Left lung (tissue), 10 donors: Measurements from ENCODE around the gene TBC1D14. TPM values are rescaled to one million over a fixed set of nuclear protein-coding genes. Genes with fewer than 3 reads are reported as not detected.

Experiments
- ATAC-seq: fragments of 200-7000 bp; cut with Tn5 transposase; one replicate; pipeline ENCODE4 v1.9.1; 2020; ENCODE audit warnings: moderate library complexity
- DNase-seq, 4 donors: peaks; one replicate each; pipeline ENCODE4 v3.0.0-alpha.2; 2013 to 2020
- H3K27ac ChIP-seq, 2 donors: fragments of 200-600 bp; sonication (generic) in 1 of 2; one replicate each; pipeline versions ENCODE4 v1.5.0 to v1.8.0; 2020 to 2021
- H3K27me3 ChIP-seq, 2 donors: fragments of 200-600 bp; sonication (generic) in 1 of 2; one replicate each; pipeline versions ENCODE4 v1.5.0 to v1.8.0; 2020 to 2021
- H3K36me3 ChIP-seq, 2 donors: fragments of 200-600 bp; sonication (generic) in 1 of 2; one replicate each; pipeline versions ENCODE4 v1.5.0 to v1.8.0; 2020 to 2021
- H3K4me1 ChIP-seq, 2 donors: fragments of 200-600 bp; one replicate each; pipeline ENCODE4 v1.8.0; 2021
- H3K4me3 ChIP-seq, 2 donors: fragments of 200-600 bp; sonication (generic) in 1 of 2; one replicate each; pipeline versions ENCODE4 v1.5.0 to v1.8.0; 2020 to 2021; ENCODE audit warnings: mild to moderate bottlenecking in 1 of 2
- H3K9me3 ChIP-seq, 2 donors: fragments of 200-600 bp; sonication (generic) in 1 of 2; one replicate each; pipeline versions ENCODE4 v1.5.0 to v1.8.0; 2020 to 2021
- intact Hi-C, 2 donors: fragments of 100-400 bp; cut with DNase I; formaldehyde crosslinking; loops; one replicate each; pipeline versions ENCODE4 v1.11.2 to v1.14.2; 2022
- polyA plus RNA-seq, 6 donors: library from polyadenylated mRNA; unstranded; fragments of 120-200 nt; gene quantifications; one replicate each; pipeline ENCODE4 v1.2.1, GENCODE V29; 2013; ENCODE audit not compliant: insufficient read length in 6 of 6
- total RNA-seq, 2 donors: library from RNA; stranded (reverse); fragmentation: NEBNext Ultra II Directional; extraction: Animal tissue kit (Norgen Biotek cat#: 25700); gene quantifications; one replicate each; pipeline ENCODE4 v1.2.1, GENCODE V29; 2021
- TF ChIP-seq, protein P1 (sequence below), 2 donors: fragments of 200-600 bp; sonication (generic) in 1 of 2; IDR thresholded peaks; one replicate each; pipeline versions ENCODE4 v1.5.0 to v1.8.0; 2021; ENCODE audit warnings: antibody characterized with exemption in 2 of 2
- donor health status: DM: no; HTN: yes; CAD: no.
- donor health status: DM: no; HTN: no; CAD: no.

The TBC1D14 gene
- total and polyA plus RNA-seq, 8 donors = 39.2 to 73.4 (median 45.1) TPM

DNA sequence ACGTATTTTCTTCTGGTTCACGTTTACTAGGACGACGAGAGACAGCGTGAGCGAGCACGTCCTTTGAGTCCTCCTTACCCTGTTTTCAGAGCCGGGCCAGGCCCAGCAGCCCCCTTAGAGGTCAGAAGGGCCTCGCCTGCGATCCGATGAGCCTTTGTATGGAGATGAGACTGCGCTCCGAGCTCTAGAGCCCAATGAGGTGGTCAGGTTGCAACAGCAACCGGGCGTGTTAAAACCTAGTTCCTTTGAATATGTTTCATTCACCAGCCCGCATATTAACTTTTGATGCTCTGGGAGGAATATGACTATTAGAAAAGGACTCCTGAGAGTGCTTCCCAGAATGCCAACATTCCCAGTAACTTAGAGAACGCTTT, 77.9 kb downstream of the TBC1D14 start:
- Histone ChIP-seq H3K4me1 (peaks cover 12 to 90% of the 10 kb centered on the region in 2 donors), H3K36me3 (no peaks in the 10 kb centered on the region)
- peak; percentile 0 for ATAC-seq

DNA sequence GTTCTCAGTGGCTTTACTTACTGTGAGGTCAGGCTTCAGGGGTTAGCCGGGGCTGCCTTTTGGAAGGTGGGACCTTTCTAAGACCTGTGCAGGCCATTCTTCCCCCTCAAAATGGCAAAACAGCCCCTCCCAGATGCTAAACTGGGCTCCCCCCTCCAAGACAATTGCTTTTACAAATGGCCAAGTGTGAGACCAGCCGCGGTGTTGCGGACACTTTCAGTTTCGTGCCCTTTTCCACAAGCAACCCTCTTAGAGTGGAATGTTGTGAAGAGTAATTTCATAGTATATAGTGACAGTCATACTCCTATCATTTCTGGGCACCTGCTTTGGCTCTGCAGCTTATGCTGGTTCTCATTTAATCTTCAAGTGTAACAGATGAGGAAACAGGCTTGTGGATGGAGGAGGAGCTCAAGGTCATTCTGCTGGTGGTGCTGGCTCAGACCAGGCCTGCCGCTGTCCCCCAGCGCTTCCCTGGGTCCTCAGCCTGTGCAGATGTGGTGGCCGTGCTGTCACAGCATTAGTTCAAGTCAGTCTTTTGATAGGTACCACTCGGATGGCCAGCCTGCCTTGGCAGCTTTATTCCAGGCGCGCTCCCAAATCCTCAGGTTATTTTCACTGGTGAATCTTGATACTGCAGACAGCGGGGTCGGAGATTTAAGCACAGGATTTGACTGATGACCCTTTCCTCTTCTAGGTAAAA, 78.5 kb downstream of the TBC1D14 start:
- ATAC-seq (no peak), DNase-seq (no peak)
- Histone ChIP-seq H3K36me3 (peaks cover 0 to under 1% of the 10 kb centered on the region in 2 donors), H3K4me1 (peaks cover 12 to 90% of the 10 kb centered on the region in 2 donors), H3K4me3 (peak overlapping the region; percentile 81 to 83), H3K27ac (peak overlapping the region in 1 of 2 donors; percentile 94), H3K27me3 (no peaks in the 10 kb centered on the region), H3K9me3 (no peaks in the 10 kb centered on the region)
- TF ChIP-seq, protein P1, sequence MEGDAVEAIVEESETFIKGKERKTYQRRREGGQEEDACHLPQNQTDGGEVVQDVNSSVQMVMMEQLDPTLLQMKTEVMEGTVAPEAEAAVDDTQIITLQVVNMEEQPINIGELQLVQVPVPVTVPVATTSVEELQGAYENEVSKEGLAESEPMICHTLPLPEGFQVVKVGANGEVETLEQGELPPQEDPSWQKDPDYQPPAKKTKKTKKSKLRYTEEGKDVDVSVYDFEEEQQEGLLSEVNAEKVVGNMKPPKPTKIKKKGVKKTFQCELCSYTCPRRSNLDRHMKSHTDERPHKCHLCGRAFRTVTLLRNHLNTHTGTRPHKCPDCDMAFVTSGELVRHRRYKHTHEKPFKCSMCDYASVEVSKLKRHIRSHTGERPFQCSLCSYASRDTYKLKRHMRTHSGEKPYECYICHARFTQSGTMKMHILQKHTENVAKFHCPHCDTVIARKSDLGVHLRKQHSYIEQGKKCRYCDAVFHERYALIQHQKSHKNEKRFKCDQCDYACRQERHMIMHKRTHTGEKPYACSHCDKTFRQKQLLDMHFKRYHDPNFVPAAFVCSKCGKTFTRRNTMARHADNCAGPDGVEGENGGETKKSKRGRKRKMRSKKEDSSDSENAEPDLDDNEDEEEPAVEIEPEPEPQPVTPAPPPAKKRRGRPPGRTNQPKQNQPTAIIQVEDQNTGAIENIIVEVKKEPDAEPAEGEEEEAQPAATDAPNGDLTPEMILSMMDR (IDR thresholded peaks at IDR 0.05) = no peak
- intact Hi-C loops = no loop called here

More for the DNA sequence above, 77.9 kb downstream of the TBC1D14 start:
- Histone ChIP-seq H3K4me3 (peak overlapping the region; percentile 81 to 83), H3K27me3 (no peaks in the 10 kb centered on the region), H3K9me3 (no peaks in the 10 kb centered on the region), H3K27ac (peak overlapping the region; percentile 94)
- peak in 1 of 4 donors; percentile 12 for DNase-seq
- TF ChIP-seq, protein P1 (IDR thresholded peaks at IDR 0.05) = no peak
- intact Hi-C loops = no loop called here

DNA sequence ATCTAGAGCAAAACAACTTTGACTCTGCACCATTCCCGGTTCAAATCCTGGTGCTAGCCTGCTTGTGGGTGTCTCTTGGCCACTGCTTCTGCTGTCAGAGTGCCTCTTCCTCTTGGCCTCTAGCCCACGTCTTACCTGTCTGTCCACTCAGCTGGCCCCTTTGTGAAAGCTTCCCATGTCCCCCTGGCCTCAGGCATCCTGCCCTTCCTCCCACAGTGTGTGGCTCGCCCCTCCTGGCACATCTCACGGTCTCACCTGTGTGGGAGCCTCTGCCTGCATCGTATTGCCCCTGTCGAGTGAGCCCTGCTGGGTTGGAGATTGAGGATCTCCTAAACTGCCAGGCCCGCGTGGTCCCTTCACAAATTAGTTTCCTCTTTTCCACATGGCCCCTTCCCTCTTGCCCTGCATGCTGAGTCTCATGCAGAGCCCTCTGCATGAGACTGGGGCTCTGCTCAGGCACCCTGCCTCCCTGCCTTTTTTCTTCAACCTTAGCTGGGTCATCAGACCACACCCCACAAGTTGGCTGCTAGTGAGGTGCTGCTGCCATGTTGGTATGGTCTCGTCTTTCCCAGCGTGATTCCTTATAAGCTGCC, 79.8 kb downstream of the TBC1D14 start:
- peaks cover 0 to 11% of the 10 kb centered on the region in 2 donors for H3K36me3 ChIP-seq
- DNase-seq (no peak), ATAC-seq (no peak)
- intact Hi-C loops = no loop called here
- no peak overlapping the region for H3K4me3 ChIP-seq
- TF ChIP-seq, protein P1 (IDR thresholded peaks at IDR 0.05) = no peak
- no peak overlapping the region for H3K27ac ChIP-seq
- H3K27me3 ChIP-seq = no peaks in the 10 kb centered on the region
- H3K4me1 ChIP-seq = peaks cover 12 to 78% of the 10 kb centered on the region in 2 donors
- no peaks in the 10 kb centered on the region for H3K9me3 ChIP-seq

DNA sequence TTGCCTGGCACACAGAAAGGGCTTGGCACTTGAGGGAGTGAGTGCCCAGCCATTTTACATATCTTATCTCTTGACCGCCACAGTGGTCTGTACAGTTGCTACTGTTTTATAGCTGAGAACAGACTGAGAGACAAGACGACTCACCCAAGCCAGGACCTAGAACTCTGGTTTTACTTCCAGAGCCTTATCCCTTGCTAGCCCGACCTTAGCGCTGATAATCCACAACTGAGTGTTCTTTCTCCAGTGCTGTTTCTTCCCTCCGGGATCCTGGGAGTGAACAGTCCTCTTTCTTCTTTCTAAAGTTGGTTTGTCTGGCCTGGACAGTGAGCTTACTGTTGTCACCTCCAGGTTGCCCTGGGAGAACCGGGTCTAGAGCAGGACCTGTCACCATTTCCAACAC, 81.0 kb downstream of the TBC1D14 start:
- H3K27ac ChIP-seq = no peak overlapping the region
- peaks cover 0 to 23% of the 10 kb centered on the region in 2 donors for H3K36me3 ChIP-seq
- no peaks in the 10 kb centered on the region for H3K27me3 ChIP-seq
- peaks cover 12 to 65% of the 10 kb centered on the region in 2 donors for H3K4me1 ChIP-seq
- no peak for ATAC-seq
- no peaks in the 10 kb centered on the region for H3K9me3 ChIP-seq
- no peak for DNase-seq
- H3K4me3 ChIP-seq = no peak overlapping the region
- intact Hi-C loops = loop anchor here in 1 of 2 donors (10.0 kb wide), 1 partner anchor 86 kb away; the partner anchor contains the start of gene TBC1D14
- TF ChIP-seq, protein P1 (IDR thresholded peaks at IDR 0.05) = no peak

DNA sequence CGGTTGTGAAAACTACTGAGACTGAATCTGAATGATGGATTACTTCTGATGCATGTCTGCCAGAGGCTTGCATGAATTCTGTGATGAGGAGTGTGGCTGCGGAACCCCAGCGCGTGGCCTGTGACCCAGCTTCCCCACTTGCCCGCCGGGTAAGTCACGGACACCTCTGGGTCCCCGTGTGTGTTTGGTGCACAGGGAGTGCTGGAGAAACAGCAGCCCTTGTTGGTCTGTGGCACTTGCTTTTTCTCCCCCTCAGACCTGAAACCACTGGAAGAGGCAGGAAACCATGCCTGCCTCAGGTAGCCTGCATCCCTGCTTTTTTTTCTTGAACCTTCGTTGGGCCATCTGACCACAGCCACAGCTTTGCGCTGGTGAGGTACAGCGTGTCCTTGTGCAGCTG, 81.6 kb downstream of the TBC1D14 start:
- intact Hi-C loops = loop anchor here in 1 of 2 donors (10.0 kb wide), 1 partner anchor 86 kb away; the partner anchor contains the start of gene TBC1D14
- ATAC-seq (no peak), DNase-seq (no peak)
- Histone ChIP-seq H3K4me3 (no peak overlapping the region), H3K9me3 (no peaks in the 10 kb centered on the region), H3K4me1 (peaks cover 6 to 60% of the 10 kb centered on the region in 2 donors), H3K36me3 (peaks cover 0 to 29% of the 10 kb centered on the region in 2 donors), H3K27ac (peak overlapping the region in 1 of 2 donors; percentile 64), H3K27me3 (no peaks in the 10 kb centered on the region)
- TF ChIP-seq, protein P1 (IDR thresholded peaks at IDR 0.05) = no peak
